HG03378 (cell line): Measurements from ENCODE around the gene PMAIP1.
A peak's percentile ranks its signal among the peaks of the same experiment; 100 is the strongest.

Experiments used
- ATAC-seq: cut with Tn5 transposase; IDR thresholded peaks from one replicate; pipeline ENCODE4 v1.9.1; 2021; ENCODE audit warnings: mild to moderate bottlenecking, moderate library complexity; ENCODE audit not compliant: unreplicated experiment

Gene PMAIP1

DNA sequence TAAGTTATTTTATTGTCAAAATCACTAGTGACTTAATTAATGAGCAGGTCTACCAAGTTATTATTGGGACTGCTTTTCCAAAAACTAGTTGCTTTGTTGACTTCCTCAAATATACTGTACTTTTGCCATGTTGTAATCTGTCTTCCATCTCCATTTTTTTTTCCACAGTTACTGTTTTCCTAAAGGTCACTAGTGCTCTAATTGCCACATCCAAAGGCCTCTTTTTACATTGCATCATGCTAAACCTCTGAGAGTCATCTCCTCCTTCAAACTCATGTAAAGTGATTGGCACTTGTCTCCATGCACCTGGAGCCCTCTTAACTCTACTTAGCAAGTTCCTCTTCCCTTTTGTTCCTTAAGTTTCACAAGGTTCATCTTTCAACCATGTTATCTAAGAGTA lies 11.8 kb downstream of the PMAIP1 start:
- no peak for ATAC-seq

GRCh38 chr18:59912007-59912550 lies 12.3 kb downstream of the PMAIP1 start:
- ATAC-seq = no peak

- ATAC-seq = no peak
Observed at GRCh38 chr18:59915606-59916005, 15.8 kb downstream of the PMAIP1 start.

DNA sequence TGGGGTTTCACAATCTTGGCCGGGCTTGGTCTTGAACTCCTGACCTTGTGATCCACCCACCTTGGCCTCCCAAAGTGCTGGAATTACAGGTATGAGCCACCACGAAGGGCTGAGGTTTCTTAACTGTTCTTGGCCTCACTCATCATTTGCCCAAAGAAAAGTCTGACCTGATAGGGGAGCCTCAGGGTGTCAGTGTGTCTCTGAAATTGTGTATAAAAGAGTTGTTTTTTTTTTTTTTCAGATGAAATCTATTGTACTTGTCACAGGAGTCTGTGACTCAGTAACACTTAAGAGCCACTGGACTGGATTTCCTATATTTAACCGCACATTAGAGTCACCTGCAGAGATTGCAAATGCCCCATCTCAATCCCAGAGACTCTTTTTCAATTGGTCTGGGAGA lies 16.9 kb downstream of the PMAIP1 start:
- ATAC-seq = no peak

DNA sequence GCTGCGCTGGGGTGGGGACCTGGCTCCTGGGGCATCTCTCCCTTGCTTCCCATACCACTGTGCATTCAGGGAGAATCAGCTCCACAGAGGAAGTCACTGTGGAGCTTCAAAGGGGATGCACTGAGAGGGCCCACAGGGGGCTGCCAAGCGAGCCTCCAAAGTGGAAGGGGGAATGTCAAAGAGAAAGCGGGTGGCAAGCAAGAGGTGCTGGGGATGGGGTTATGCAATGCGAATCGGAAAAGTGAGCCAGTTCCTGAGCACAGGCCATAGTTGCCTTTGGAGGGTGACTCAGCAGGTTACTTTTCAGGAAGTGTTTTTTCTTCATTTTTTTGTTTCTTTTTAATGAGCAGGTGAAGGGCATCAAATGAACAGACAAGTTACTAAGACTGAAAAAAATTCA lies 17.6 kb downstream of the PMAIP1 start:
- ATAC-seq = no peak

GRCh38 chr18:59918320-59918755 lies 18.5 kb downstream of the PMAIP1 start:
- ATAC-seq = peak; percentile 47

DNA sequence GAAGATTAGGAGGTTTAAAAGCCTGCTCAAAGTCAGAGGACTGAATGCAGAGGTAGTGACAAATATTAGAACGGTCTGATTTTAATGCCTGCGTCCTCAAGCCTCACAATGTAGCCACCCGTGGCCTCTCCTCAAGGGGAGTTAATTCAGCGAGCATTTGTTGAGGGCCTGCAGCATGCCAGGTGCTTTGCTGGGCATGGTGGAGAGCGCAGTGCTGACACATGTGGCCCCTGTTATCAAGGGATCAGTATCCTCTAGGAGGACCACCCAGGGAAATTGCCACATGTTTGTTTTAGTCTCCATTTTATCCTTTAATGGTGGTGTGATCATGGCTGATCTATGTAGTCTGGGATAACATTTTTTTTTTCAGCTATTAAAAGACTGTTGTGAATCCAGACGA lies 19.2 kb downstream of the PMAIP1 start:
- no peak for ATAC-seq

DNA sequence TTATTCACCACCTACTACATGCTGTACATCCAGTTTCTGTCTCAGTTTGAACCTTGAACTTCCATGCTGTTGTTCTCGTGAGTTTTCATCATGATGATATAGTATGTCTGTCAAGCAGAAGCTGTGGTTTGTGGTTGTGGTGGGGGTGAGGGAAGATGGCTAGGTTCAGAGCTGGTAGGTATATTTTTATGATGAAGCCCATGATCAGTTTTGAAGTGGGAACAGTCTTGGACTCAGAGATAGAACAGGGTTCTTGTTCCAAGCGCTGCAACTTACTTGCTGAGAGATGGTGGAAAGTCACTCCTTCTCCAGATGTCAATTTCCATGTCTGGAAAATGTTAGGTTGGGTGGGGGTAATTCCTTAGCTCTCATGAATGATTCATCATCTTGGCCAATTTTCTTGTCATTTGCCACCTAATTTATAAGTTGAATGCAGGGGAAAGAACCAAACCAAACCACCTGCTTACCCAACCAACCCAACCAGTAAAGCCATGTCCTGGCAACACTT lies 21.6 kb downstream of the PMAIP1 start:
- ATAC-seq = peak; percentile 54

GRCh38 chr18:59923539-59924196 lies 23.9 kb downstream of the PMAIP1 start:
- peak; percentile 36 for ATAC-seq

DNA sequence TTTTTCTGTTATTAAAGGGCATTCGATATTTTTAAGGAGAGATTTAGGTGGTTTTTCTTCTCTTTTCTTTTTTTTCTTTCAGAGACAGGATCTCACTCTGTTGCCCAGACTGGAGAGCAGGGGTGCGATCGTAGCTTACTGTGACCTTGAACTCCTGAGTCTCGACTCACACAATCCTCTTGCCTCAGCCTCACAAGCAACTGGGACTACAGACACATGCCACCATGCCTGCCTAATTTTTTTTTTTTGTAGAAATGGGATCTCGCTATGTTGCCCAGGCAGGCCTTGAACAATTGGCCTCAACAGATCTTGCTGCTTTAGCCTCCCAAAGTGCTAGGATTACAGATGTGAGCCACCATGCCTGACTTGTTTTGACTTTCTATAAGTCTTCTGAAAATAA lies 26.3 kb downstream of the PMAIP1 start:
- no peak for ATAC-seq

DNA sequence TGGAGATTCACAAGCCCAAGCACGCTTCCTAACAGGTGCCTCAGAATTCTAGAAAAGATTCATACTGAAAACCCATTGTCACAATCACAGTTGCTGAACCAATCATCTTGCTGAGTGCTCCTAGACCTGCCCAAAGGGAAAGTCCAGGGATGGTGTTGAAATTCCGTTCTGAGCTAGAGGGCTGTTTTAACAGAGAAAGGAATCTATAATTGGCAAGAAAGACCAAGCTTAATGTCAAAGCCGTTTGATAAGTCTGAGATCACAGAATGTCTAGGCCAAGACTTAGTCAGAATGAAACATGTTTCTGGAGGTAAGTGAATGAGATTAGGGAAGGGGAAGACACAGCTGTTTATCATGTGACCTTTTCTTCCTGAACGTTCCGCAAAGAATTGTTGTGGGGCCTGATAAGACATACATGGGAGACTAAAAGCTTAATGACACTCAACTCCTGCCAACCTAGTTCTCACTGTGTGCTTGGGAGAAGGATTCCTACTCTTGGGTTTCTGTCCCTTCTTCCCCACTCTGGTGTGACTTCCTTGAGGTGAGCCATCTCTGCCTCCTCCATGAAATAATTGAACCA lies 27.5 kb downstream of the PMAIP1 start:
- peak; percentile 87 for ATAC-seq

DNA sequence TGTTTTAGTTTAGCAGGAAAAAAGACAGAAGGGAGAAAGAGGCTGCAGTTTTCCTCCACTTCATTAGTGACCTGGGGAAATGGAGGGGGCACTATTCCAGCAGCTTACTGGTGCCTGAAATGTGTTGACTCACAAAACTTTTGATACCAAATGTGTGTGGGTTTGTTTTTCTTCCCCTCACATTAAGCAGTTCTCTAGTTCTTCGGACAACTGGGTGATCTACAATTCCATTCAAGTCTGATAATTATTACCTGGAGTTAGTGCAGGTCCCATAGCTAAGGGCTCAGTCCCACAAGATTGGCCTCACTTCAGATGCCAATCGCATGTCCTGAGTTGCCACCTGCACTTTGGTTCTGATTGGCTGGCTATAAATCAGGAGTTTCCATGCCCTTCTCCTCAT lies 28.4 kb downstream of the PMAIP1 start:
- no peak for ATAC-seq

DNA sequence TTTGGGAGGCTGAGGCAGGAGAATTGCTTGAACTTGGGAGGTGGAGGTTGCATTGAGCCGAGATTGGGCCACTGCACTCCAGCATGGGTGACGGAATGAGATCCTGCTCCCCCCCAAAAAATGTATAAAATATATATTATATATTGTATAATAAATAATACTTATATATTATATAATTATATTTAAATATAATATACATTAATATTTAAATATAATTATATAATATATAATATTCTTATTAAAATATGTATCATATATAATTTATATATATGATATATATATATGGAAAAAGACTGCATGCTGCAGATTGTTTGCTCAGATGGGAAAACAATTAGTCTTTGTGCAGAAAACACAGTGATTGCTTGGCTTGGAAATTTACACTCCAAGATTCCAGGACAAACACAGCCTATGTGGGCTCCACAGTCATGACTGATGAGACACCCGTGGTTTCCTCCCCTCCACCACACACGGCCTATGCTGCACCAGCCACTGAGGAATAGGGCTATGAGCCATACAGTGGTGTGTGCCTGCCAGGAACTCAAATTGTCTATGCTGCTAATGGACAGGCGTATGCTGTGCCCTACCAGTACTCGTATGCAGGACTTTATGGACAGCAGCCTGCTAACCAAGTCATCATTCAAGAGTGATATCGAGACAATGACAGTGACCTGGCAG lies 30.0 kb downstream of the PMAIP1 start:
- no peak for ATAC-seq

DNA sequence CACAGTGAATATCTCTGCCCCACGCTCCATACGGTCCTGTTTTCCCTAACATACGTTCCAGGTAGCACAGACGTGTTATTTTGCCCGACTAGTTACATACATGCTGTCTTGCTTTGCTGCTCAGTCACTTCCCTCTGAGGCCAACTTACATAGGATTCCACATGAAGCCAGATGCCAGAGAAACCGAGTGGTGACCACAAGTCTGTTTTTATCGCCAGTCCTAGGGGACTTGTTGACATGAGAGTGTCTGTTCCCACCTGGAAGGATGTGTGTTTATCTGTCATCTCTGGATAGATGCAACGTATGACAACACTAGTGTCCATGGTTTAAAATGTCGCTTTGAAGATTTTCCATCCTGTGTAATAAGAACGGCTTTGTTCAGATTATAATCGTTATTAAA lies 32.6 kb downstream of the PMAIP1 start:
- ATAC-seq = no peak

DNA sequence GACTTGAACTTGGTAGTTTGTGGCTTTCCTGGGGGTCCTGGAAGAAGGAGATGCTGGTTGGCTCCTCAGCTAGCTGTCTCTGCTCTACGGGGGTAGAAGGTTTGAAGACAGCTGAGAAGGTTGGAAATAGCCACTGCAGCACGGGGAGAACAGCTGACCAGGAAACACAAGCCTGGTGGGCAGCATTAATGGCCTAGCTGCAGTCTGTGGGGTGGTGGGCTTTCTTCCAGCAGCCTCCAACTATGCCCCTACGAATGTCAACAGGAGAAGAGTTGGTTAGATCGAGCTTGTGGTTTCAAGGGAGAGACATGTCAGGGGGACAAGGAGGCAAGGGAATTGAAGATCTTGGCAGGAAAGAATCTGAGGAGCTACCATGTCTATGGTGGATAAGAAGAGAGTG lies 38.9 kb downstream of the PMAIP1 start:
- ATAC-seq = no peak

DNA sequence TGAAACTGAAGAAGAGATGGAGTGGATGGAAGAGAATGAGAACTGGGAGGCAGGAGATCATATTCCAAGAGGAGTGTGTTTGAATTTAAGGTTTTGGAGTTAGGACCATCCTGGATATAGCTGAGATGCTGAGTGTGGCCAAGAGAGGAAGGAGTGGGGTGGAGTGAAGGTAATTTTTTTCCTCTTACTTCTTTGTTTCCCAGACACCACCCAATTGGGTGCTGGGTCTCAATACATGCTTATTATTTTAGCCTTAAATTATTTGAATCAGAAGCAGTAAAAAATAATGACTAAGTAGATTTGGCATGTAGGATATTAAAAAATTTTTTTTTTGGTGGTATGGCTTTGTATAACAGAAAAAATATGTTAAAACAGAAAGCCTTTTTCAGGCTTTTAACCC lies 39.3 kb downstream of the PMAIP1 start:
- ATAC-seq = no peak

GRCh38 chr18:59940068-59940467 lies 40.3 kb downstream of the PMAIP1 start:
- ATAC-seq = no peak

GRCh38 chr18:59941331-59941730 lies 41.5 kb downstream of the PMAIP1 start:
- ATAC-seq = no peak

- ATAC-seq = no peak
Observed at GRCh38 chr18:59942601-59943000, 42.8 kb downstream of the PMAIP1 start.

DNA sequence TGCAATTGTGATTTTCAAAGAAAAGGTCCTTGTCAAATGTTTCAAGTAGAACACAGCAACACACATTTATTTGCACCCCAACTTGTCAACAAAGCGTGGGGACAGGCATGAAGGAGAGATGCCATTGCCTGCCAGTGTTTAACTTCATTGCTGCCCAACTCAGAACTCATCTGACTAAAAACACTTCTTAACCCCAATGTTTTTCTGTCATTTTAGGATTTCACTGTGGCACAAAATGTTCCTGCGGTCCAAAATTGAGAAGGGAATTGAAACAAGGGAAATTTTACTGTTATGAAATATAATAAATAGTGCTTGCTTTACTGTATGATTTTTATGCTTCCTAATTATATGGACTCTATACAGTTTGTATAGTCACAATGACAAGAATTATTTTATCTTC lies 45.7 kb downstream of the PMAIP1 start:
- no peak for ATAC-seq

DNA sequence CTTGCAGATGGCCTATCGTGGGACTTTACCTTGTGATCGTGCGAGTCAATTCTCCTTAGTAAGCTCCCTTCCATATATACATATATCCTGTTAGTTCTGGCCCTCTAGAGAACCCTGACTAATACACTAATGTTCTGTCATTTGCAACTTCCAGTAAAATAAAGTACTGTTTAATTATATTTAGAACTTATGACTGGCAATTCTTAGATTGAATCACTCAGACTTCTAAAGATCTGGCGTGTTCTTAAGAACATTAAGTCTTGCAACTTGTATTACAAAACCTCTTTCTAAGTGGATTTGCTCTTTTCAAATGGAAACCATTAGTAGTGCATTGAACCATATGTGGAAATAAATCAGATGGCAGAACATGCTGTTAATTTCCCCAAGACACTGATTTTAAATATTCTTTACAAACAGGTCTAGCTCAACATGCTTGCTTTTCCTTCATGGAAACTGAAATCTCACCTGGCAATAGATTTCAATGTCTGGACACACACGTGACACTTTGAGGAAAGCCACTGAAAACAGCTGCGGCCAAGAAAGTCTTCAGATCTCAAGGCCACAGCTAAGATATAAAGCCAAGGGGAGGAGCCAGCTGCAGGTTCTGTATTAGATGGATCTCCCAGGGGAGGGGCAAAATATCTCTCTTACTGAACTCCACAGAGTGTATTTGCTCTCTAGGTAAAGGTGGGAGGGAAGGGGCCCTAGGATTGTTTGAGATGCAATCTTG lies 50.6 kb downstream of the PMAIP1 start:
- peak; percentile 40 for ATAC-seq
